Endothelial cell of umbilical vein (primary cell): ENCODE measurements around the gene TAF8.

ENCODE experiments used
- EZH2 ChIP-seq: IDR thresholded peaks from 2 replicates; pipeline ENCODE4 v1.6.1; 2012; ENCODE audit warnings: borderline replicate concordance, low read depth, mild to moderate bottlenecking, moderate library complexity, low read length, inconsistent platforms; ENCODE audit not compliant: severe bottlenecking
- FOS ChIP-seq: IDR thresholded peaks from 2 replicates; pipeline ENCODE4 v1.6.1; 2011; ENCODE audit warnings: mild to moderate bottlenecking, low read length, moderate library complexity, borderline replicate concordance; ENCODE audit not compliant: insufficient read depth
- JUN ChIP-seq: IDR thresholded peaks from 2 replicates; pipeline ENCODE4 v1.6.1; 2011; ENCODE audit warnings: borderline replicate concordance, low read depth; ENCODE audit not compliant: insufficient read length, insufficient read depth
- MAX ChIP-seq: IDR thresholded peaks from 2 replicates; pipeline ENCODE4 v1.6.1; 2011; ENCODE audit not compliant: insufficient read depth, insufficient read length
- MYC ChIP-seq: IDR thresholded peaks from one replicate; pipeline ENCODE4 v1.6.1; 2011; ENCODE audit warnings: mild to moderate bottlenecking, low read depth, low read length
- POLR2A ChIP-seq: IDR thresholded peaks from 2 replicates; pipeline ENCODE4 v1.6.1; 2012; ENCODE audit warnings: low read depth, mild to moderate bottlenecking, control low read depth, low read length
- POLR2AphosphoS5 ChIP-seq: IDR thresholded peaks from 2 replicates; pipeline ENCODE4 v1.6.1; 2012; ENCODE audit warnings: low read depth, mild to moderate bottlenecking, control low read depth, low read length, moderate library complexity; ENCODE audit not compliant: insufficient read depth
- TF ChIP-seq, protein P1 (sequence below), 2 donors: IDR thresholded peaks; 1 replicate in 1 of 2; 2 replicates in 1 of 2; pipeline ENCODE4 v1.5.1; 2011; ENCODE audit warnings: low read length in 2 of 2, mild to moderate bottlenecking in 2 of 2, moderate library complexity in 2 of 2, control low read depth in 1 of 2, inconsistent platforms in 1 of 2, low read depth in 1 of 2; ENCODE audit not compliant: insufficient read depth in 1 of 2; ENCODE audit errors: extremely low read depth in 1 of 2

DNA sequence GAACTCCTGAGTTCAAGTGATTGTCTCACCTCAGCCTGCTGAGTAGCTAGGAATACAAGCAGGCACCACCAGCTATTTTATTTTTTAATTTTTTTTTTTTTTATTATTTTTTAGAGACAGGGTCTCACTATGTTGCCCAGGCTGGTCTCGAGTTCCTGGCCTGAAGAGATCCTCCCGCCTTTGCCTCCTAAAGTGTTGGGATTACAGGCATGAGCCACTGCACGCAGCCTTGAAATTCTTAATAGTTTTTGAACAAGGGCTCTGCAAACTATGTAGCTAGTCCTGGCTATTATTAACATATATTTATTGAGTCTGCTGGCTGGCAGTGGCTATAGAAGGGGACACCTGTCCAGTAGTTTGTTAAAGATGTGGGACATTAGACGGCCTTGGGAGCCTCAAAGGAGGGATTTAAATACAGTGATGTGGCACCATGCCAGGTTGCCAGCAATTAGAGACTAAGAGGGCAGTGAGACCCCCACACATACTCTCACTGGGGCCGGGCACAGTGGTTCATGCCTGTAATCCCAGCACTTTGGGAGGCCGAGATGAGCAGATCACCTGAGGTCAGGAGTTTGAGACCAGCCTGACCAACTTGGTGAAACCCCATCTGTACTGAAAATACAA, 21.1 kb upstream of the TAF8 start:
- TF ChIP-seq, protein P1, sequence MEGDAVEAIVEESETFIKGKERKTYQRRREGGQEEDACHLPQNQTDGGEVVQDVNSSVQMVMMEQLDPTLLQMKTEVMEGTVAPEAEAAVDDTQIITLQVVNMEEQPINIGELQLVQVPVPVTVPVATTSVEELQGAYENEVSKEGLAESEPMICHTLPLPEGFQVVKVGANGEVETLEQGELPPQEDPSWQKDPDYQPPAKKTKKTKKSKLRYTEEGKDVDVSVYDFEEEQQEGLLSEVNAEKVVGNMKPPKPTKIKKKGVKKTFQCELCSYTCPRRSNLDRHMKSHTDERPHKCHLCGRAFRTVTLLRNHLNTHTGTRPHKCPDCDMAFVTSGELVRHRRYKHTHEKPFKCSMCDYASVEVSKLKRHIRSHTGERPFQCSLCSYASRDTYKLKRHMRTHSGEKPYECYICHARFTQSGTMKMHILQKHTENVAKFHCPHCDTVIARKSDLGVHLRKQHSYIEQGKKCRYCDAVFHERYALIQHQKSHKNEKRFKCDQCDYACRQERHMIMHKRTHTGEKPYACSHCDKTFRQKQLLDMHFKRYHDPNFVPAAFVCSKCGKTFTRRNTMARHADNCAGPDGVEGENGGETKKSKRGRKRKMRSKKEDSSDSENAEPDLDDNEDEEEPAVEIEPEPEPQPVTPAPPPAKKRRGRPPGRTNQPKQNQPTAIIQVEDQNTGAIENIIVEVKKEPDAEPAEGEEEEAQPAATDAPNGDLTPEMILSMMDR (IDR thresholded peaks at IDR 0.05; ENCODE audit: extremely low read depth in 1 of 2, insufficient read depth in 1 of 2, low read depth in 1 of 2, low read length in 2 of 2): no peak
- TF ChIP-seq EZH2 (no peak), POLR2AphosphoS5 (no peak), POLR2A (no peak), MAX (no peak), MYC (no peak), JUN (no peak), FOS (no peak)
